ENCODE results near the gene CFAP61.
"Not testable (repeated sequence)": the region's sequence is repeated elsewhere in the genome, so short reads cannot be mapped to it uniquely, and the experiment has no call there.

CFAP61 gene

DNA sequence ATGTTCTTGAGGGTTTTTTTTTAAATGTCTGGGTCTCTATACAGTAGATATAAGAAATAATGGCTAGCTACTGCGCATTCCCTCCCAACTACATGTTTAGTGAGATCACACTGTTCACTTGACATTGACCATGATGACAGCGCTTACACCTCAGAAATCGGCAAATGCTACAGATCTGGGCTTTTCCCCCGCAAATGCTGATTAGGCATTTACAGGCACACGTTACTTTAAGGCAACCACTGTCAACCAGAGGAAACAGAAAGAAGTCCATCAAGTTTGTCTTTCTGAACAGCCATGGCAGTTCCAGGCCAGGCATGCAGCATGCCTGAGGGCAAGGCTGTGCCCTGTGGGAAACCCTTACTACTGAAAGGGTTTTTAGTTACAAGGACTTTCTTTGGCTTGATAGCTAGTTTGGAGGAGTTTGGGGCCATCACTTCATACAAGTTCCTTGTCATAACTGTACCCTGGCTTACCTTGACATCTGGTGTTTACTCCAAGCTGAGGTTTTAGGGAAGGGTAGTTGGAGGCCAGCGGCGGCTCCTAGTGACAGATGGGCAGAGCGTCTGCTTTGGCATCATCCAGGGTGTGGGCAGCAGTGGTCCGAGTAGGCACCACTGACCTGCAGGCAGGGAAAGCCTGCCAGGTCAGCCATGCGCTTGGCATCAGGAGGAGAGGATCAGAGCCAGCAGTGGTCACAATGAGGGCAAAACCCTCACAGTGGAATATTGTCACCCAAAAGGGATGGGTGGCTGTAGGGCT is 43.0 kb downstream of the CFAP61 start:
- DNase-seq = no peak

DNA sequence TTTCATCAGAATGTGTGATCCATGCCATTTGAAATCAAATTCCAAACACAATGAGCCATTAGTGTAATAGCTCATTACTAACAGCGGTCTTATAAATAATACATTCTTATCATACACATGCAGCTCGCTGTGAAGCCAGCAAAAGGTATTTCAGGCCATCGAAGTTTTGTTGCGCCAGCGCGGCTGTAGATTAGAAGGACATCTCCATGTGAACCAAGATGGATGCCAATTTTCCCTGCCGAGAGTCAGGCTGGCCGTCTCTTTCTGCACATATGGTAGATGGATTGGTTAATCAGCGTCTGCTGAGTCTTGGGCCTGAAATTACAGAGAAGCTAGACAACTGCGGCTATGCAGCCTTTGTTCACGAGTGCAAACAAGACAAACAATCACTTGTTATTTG is 44.1 kb downstream of the CFAP61 start:
- no peak for DNase-seq

DNA sequence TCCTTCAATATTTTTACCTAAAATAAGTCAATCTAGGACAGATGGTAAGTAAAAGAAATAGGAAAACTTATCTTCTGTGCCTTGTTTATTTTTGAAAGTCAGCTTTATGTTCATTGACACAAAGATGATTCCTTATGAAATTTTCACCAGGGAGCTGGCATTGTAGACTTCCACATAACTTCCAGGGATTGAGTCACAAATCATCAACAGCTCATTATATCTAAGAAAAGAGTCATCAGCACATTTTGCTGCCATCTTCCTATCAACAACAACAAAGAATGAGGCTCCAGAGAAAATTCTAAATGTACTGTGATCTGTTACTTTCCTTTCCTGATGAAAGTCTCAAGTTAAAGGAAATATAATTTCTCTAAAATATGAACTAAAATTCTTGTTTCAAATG is 48.5 kb downstream of the CFAP61 start:
- no peak for DNase-seq

DNA sequence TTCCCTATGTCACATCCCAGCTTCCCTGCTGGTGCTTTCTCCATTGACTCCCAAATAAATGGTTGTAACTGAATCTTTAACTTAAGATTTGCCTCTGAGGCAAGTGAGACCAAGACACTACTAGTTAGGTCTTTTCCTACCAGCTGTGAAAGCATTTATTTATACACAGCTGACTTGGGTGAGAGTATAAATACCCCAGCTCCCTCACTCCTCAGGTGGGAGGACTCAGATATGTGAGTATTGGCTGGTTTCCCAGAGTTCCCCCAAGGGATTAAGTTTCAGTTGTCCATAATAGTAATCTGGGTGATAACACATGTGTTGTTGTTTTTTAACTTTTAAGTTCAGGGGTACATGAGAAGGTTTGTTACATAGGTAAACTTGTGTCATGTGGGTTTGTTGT is 49.8 kb downstream of the CFAP61 start:
- DNase-seq = no peak

DNA sequence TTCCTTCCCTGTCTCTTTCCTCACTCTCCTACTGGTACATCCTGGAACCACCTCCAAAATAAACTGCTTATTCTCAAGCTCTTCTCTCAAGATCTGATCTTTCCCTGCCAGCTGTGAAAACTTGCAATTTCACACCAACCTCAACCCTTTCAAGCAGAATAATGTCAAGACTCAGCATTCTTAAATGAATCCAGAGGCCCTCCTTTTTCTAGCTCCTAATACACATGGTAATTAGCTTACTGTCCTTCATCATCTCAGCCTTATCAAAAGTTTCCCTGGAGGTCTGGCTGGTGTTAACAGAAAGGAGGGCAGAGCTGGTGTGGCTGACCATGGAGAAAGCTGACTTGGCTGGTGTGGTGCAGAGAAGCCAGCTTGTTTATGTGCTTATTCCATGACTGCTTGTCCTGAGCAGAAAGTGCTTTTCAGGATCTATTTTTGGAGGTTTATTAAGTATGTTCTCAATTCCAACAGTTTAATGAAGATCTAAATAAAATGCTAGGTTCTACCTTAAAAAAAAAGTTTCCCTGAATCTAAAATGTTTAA is 50.5 kb downstream of the CFAP61 start:
- DNase-seq = no peak

DNA sequence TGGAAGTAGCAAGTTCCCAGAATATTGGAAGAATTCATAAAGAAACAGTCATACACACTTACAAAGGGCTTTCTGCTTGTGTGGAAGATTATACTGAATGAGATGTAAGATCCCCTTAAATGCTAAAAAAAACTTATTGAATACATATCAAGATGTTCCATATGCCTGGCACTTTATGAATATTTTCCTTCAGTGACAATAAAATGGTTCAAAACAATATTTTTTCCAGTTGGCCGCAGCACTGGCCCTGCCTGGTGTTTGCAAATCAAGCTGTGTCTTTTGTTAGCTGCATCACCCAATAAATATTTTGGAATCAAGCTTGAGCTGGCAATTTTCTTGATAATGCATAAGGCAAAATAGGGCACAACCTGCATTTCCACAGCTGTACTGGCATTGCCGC is 51.2 kb downstream of the CFAP61 start:
- no peak for DNase-seq

DNA sequence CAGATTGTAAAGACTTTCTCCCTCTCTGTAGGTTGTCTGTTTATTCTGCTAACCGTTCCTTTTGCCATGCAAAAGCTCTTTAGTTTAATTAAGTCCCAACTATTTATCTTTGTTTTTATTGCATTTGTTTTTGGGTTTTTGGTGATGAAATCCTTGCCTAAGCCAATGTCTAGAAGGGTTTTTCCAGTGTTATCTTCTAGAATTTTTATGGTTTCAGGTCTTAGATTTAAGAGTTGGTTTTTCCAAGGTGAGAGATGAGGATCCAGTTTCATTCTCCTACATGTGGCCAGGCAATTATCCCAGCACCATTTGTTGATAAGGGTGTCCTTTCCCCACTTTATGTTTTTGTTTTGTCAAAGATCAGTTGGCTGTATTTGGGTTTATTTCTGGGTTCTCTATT is 70.9 kb downstream of the CFAP61 start:
- not testable (repeated sequence) for DNase-seq

DNA sequence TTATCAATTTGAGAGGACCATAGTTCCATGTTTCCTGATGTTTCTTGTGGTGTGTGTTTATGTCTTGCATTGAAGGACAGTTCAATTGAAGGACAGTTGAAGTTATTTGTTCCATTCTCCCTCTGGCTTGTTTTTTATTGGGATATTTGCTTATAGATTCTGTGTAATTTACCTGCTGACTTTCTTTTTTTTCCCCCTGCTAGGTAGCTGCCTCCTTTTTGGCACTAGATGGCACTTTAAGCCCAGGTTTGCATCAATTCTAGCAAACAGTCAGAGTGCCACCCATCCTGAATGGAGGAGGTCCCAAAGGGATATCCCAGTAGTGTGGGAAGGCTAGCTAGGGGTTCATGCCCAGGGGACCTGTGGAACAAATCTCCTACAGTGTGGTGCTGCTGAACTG is 78.1 kb downstream of the CFAP61 start:
- peak; percentile 28 to 74 for DNase-seq

DNA sequence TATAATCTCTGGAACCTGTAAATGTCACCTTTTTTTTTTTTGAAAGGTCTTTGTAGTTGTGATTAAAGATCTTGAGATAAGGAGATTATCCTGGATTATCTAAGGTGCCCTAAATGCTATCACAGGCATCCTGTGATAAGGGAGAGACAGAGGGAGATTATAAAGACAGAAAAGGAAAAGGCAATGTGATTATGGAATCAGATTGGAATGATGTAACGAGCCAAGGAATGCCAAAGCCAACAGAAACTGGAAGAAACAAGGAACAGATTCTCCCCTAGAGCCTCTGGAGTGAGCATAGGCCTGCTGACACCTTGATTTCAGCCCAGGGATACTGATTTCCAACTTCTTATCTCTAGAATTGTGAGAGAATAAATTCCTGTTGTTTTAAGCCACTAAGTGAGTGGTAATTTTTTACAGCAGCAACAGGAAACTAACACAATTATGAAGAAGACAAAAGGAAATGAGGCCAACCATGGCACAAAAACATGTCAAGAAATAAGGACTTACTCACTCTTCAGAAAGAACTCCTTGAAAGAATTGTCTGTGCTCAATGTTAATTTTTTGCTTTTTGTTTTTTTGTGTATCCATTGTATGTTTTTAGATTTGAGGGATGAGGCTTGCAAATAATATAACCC is 82.7 kb downstream of the CFAP61 start:
- no peak for DNase-seq

DNA sequence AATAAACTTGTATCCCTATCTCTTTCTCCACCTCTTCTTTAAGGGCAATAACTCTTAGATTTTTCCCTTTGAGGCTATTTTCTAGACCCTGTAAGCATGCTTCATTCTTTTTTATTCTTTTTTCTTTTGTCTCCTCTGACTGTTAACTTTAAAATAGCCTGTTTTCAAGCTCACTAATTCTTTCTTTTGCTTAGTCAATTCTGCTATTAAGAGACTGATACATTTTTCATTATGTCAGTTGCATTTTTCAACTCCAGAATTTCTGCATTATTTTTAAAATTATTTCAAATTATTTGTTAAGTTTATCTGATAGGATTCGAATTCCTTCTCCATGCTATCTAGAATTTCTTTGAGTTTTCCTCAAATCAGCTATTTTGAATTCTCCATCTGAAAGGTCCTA is 84.0 kb downstream of the CFAP61 start:
- no peak for DNase-seq

DNA sequence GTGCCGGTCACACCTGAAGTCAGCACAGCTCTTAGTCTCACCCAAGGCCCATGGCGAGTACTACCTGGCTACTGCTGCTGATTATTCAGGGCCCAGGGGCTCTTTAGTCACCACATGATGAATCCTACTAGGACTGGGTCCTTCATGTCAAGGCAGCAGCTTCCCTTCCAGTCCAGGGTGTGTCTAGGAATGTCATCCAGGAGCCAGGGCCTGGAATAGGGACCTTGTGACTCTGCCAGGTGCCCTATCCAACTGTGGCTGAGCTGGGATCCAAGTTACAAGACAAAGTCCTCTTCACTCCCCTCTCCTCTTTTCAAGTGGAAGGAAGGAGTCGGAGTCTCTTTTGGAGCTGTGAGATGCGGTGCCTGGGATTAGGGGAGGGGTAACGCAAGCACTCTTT is 85.5 kb downstream of the CFAP61 start:
- no peak for DNase-seq

DNA sequence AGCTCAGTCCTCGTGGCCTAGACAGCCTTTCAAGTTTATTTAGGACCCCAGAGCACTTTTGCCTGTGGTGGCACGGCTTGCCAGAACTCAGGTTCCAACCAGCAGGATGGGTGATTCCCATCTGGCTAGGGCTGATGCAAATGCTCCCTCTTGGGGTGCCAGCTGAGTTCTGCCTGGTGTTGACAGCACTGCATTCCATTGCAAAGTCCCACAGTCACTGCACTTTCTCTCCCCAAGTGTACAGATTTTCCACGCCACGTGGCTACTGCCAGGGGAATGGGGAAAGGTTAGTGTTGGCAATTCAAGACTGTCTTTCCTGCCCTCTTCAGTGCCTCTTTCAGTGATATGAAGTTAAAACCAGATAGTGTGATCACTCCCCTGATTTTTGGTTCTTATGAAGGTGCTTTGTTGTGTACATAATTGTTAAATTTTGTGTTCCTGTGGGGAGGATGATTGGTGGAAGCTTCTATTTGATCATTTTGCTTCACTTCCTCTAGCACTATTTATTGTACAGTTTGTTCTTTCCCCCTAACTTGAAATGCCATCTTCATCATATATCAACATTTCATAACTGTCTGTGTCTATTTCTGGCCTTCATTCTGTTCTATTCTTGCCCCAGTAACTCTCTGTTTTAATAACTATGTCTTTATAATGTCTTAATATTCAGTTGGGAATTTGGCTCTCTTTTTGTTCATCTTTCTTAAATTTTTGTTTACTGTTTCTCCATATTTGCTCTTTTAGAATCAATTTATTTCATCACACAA is 86.2 kb downstream of the CFAP61 start:
- no peak for DNase-seq

DNA sequence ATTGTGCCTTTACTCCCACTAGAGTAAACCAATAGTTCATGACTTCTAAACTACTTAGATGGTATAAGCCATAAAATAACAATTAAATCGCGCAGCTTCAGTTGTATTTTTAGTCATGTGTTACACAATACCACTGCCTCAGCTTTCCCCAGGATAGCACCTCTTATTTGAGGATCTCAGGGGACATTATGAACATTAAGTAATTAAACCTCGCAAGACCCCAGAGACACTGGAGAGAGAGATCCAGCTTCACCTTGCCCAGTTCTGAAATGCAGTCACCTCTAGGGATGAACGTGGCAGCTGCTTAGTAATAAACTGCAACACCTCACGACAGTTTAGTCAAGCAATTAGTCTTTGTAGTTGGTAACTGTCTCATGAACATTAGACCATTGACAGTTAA is 87.1 kb downstream of the CFAP61 start:
- no peak for DNase-seq

DNA sequence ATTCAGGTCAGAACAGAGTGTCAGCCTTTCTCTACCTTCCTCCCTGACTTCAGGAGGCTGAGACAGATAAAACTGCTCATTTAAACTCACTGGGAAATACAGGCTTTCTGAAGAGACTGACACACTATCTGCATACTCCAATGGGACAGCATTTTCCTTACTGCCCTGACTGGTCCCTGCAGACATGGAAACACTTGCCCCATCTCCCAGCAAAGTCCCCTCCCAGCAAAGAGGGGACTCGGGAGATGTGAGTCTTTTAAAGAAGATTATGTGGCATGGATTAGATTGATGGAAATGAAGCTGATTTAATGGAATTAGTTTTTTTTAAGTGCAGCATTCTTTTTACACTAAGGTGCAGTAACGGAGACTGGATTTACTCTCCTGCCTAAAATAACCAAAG is 90.8 kb downstream of the CFAP61 start:
- DNase-seq = no peak

DNA sequence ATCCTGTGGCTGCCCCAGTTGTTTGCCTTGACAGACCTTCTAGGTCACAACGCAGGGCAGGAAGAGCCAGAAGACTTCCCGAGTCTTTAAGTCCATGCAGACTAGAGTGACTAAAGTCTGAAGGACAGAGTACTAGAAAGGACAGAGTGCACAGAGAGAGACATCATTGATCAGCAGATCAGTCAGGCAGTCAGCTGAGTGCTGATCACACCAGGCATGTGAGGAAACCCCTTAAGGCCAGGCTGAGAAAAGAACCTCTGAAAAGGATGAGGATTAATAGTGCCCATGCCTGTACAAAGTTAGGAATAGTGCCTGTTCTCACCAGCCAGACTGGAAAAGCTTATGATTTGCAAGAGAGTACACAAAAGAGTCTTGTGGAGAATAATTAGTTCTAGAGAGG is 91.3 kb downstream of the CFAP61 start:
- no peak for DNase-seq

DNA sequence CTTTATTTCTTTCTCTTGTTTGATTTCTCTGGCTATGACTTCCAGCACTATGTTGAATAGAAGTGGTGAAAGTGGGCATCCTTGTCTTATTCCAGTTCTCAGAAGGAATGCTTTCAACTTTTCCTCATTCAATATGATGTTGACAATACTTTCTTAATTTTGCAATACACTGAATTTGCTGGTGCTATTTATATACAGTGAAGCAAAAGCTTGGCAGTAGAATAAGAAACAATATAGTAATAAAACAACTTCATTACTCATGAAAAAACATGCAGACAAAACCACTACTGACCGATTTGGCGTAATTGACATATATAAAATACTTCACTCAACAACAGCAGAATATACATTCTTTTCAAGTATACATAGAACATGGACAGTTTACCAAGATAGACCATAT is 96.4 kb downstream of the CFAP61 start:
- no peak for DNase-seq

DNA sequence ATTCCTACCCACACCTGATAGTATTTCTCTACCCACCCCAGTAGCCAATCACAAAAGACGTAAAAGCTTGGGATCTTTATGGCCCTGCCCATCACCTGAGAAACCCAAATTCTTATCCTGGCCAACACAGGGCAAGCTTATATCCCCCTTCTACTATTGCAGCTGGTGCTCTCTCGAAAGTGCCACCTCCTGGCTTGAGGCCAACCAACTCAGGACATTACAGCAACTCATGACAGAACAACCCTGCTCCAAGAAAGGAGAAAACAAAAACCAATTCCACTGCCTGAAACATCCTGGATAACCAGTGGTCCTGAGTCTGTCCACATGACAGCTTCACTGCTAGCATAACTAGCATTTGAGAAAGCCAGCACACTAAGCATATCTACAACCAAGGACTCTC is 97.9 kb downstream of the CFAP61 start:
- DNase-seq = no peak

DNA sequence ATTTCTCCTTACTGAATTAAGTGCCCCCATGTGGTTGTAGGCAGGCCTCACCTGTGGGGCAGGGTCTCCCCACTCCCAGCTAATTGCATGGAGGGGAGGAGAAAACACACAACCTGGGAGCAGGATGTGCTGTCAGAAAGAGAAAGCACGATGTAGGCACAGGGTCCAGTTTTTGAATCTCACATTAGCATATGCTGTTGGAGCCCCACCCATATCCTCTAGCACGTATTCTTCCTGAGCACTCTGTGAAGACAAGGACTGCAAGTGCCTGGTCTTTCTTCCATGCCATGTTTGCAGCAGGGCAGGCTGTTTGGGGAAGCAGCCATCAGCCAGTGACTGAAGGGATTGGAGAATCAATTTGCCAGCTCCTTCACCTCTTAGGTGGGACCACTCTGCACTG is 108.2 kb downstream of the CFAP61 start:
- no peak for DNase-seq

DNA sequence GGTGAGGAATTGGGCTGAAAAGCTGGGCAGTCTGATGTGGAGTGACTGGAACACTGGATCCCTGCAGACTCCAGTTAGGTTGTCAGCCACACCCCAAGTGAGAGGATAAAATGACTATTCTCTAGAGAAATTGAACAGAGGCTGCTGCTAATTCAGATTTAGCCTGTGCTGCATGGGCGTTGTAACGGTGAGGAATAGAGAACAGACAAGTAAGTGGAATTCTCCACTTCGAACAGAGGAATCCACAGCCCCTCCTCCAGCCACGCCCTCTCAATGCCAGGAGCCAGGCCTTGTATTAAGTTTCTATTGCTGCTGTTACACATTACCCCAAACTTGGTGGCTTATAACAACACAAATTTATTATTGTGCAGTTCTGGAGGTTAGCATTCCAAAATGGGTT is 109.3 kb downstream of the CFAP61 start:
- DNase-seq = no peak

DNA sequence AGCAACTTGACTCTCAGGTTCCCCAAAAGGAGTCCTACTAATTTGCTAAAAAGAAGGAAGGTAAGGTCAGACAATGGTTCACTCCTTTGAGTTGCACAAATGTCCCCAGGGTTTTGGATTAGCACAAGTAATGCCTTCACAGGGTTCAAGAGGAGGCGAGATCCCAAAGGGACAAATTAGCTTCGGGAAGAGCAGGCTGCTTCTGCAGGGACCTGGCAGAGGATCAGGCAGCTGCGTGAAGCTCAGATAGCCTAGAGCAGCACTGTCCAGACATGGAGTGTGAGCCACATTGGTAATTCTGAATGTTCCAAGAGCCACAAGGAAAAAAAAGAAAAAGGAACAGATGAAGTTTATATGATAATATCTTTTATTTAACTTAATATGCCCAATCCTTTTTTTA is 115.4 kb downstream of the CFAP61 start:
- no peak for DNase-seq

DNA sequence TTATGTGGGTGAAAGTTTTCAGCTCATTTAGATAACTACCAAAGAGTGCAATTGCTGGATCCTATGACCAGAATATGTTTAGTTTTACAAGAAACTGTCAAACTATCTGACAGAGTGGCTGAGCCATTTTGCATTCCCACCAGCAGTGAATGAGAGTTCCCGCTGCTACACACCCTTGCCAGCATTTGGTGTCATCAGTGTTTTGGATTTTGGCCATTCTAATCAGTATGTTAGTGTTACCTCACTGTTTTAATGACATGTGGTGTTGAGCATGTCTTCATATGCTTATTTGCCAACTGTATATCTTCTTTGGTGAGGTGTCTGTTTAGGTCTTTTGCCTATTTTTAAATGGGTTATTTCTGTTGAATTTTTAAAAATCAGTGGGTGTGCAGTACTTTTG is 120.9 kb downstream of the CFAP61 start:
- no peak for DNase-seq

DNA sequence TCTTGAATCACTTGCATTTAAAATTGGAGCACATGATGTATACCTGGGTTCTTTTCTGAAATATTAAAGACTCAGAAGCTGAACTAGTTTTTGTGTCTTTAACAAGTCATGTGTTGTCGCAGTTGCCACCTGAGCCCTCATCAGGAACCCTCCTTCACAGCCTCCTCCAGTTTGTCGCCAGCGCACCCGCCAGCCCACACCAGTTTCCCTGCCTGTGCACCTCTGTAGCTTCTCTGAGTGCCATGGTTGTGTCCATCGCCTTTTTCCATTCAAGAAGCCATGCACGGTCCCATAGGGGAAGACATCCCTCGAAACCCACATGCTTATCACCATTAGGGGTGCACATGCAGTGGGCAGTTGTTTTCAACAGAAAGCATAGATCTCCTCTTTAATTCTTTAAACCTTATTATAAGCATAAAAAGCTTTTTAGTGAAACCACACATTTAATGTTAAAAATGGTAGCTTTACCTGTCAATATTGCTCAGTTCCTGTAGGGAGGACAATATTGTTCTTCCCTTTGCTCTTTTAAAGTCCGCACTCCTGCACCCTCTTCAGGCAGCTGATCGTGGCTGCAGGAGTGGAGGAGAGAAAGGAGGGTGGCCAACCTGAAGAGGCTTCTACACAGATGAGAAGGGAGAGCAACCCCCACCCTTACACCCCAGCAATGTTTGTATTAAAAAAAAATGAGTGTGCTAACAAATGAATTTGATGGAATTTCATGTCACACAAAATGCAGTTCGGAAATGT is 121.9 kb downstream of the CFAP61 start:
- DNase-seq = peak in 1 of 2 experiments; percentile 9

DNA sequence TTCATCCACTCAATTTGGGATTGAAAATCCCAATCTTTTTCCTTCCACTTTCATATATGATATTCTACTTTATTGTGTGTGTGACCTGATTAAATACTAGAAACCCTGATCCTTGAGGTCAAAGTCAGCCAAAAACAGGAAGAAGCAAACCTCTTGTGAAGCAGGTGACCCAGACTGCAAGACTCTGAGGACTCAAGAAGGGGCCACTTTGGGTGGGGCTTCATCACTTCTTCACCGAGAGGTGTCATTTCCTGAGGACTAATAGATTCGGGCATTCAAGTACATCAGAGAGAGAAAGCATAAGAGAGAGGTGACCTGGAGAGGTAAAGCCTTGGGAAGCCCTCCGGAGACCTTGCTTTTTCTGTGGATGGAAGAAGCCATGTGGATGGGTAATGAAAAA is 129.0 kb downstream of the CFAP61 start:
- DNase-seq = no peak
